Naive B cell (primary cell): ENCODE results near the gene SHQ1. TPM values are rescaled to one million over a fixed set of nuclear protein-coding genes. Genes with fewer than 3 reads are reported as not detected.
"Not testable (repeated sequence)": the region's sequence is repeated elsewhere in the genome, so short reads cannot be mapped to it uniquely, and the experiment has no call there.

Experiments used
- ATAC-seq, 2 donors: fragments of 150-1000 bp; cut with Tn5 transposase; 2 replicates each; pipeline ENCODE4 v1.10.0; 2021; ENCODE audit warnings: low read depth in 2 of 2, mild to moderate bottlenecking in 2 of 2, moderate library complexity in 2 of 2
- DNase-seq: peaks from one replicate; pipeline ENCODE4 v3.0.0; 2022
- H3K27ac Mint-ChIP-seq, 6 donors: one replicate each; pipeline ENCODE4 v1.8.0; 2020 to 2022; ENCODE audit warnings: mild to moderate bottlenecking in 6 of 6, mixed read lengths in 6 of 6, moderate library complexity in 5 of 6, inconsistent platforms in 2 of 6
- H3K27me3 Mint-ChIP-seq, 3 donors: one replicate each; pipeline ENCODE4 v1.8.0; 2021 to 2022; ENCODE audit warnings: mixed read lengths in 3 of 3, mild to moderate bottlenecking in 1 of 3
- H3K36me3 Mint-ChIP-seq, 2 donors: one replicate each; pipeline ENCODE4 v1.8.0; 2020 to 2022; ENCODE audit warnings: mixed read lengths in 2 of 2, inconsistent platforms in 1 of 2, mild to moderate bottlenecking in 1 of 2
- H3K4me1 Mint-ChIP-seq, 3 donors: one replicate each; pipeline ENCODE4 v1.8.0; 2020 to 2022; ENCODE audit warnings: mixed read lengths in 3 of 3, inconsistent platforms in 1 of 3, mild to moderate bottlenecking in 1 of 3, moderate library complexity in 1 of 3
- H3K4me3 Mint-ChIP-seq, 8 donors: one replicate each; pipeline ENCODE4 v1.8.0; 2020 to 2022; ENCODE audit warnings: mild to moderate bottlenecking in 8 of 8, mixed read lengths in 8 of 8, moderate library complexity in 8 of 8, inconsistent platforms in 2 of 8
- H3K9me3 Mint-ChIP-seq, 7 donors: one replicate each; pipeline ENCODE4 v1.8.0; 2020 to 2022; ENCODE audit warnings: mixed read lengths in 7 of 7, mild to moderate bottlenecking in 5 of 7, inconsistent platforms in 2 of 7, moderate library complexity in 1 of 7
- polyA plus RNA-seq, 6 donors: library from polyadenylated mRNA; unstranded; fragments of 300-500 nt; fragmentation: Illumina TruSeq; gene quantifications; one replicate each; pipeline ENCODE4 v1.2.3, GENCODE V29; 2021; ENCODE audit warnings: low read depth in 6 of 6

The SHQ1 gene
- polyA plus RNA-seq, 6 donors from 2014 or later, result 9.6 to 19.4 (median 14.6) TPM

DNA sequence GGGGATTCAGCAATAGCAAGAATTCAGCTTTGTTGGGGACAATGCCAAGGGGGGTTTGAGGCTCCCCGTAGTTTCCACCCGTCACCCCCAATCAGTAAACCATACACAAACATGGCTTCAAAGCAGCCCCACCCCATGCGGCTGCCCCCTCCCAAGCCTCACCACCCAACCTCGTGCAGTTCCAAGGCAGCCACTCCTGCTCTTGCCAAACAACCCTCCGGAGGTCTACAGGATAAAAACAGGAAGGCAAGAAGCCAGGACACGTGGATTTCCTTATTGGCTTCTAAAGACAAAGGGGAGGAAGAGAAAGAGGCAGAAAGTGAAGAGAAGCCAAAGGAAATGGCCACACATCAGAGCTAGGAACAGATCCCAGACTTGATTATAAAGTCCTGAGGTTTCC is 121.1 kb downstream of the SHQ1 start:
- H3K36me3 Mint-ChIP-seq, result peaks cover 0 to 9% of the 10 kb centered on the region in 2 donors
- H3K4me1 Mint-ChIP-seq, result no peaks in the 10 kb centered on the region
- peak overlapping the region in 1 of 6 donors; percentile 69 for H3K27ac Mint-ChIP-seq
- peaks cover 22 to 38% (median 27%) of the 10 kb centered on the region in 3 donors for H3K27me3 Mint-ChIP-seq
- no peak overlapping the region for H3K4me3 Mint-ChIP-seq
- ATAC-seq, result no peak
- H3K9me3 Mint-ChIP-seq, result peaks cover 0 to 2% (median 0%) of the 10 kb centered on the region in 7 donors
- DNase-seq, result no peak

DNA sequence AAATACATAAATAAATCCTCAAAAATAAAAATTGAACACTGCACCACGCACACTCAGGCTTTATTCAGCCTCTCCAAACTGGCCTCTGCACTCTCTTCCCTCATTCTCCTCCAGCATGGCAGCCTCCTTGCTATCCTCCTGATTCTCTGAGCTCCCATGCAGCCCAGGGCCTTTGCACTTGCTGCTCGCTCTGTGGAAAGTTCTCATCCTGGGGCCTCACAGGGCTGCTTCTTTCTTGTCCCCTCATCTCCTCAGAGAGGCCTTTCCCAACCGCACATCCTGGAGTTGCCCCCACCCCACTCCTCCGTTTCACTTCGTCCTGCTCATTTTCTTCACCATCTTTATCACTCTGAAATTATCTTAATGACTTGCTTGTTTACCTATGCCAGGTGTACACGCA is 123.0 kb downstream of the SHQ1 start:
- Mint-ChIP-seq H3K27me3 (peaks cover 22 to 36% (median 36%) of the 10 kb centered on the region in 3 donors), H3K27ac (no peak overlapping the region), H3K9me3 (no peaks in the 10 kb centered on the region), H3K36me3 (peaks cover 0 to 9% of the 10 kb centered on the region in 2 donors), H3K4me1 (no peaks in the 10 kb centered on the region), H3K4me3 (peak overlapping the region in 1 of 8 donors; percentile 44)
- ATAC-seq (no peak), DNase-seq (no peak)

DNA sequence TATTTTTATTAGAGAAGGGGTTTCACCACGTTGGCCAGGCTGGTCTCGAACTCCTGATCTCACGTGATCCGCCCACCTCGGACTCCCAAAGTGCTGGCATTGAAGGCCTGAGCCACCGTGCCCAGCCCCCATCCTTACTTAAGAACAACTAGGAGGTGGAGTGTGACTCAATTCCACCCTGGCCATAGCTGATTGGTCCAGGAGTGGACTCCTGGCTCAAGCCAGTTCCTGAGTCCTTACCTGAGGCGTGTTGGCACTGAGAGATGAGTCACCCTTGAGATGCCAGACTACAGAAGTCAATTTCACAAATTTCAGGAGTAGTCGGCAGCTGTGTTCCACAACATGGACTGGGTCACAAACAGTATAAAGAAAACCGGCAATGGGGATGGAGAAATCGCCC is 124.2 kb downstream of the SHQ1 start:
- ATAC-seq (no peak), DNase-seq (no peak)
- H3K27me3 Mint-ChIP-seq, result peaks cover 29 to 44% (median 39%) of the 10 kb centered on the region in 3 donors
- H3K9me3 Mint-ChIP-seq, result peaks cover 0 to 1% (median 0%) of the 10 kb centered on the region in 7 donors
- H3K36me3 Mint-ChIP-seq, result peaks cover 0 to 13% of the 10 kb centered on the region in 2 donors
- H3K4me3 Mint-ChIP-seq, result no peak overlapping the region
- peaks cover 0 to 4% (median 1%) of the 10 kb centered on the region in 3 donors for H3K4me1 Mint-ChIP-seq
- no peak overlapping the region for H3K27ac Mint-ChIP-seq

DNA sequence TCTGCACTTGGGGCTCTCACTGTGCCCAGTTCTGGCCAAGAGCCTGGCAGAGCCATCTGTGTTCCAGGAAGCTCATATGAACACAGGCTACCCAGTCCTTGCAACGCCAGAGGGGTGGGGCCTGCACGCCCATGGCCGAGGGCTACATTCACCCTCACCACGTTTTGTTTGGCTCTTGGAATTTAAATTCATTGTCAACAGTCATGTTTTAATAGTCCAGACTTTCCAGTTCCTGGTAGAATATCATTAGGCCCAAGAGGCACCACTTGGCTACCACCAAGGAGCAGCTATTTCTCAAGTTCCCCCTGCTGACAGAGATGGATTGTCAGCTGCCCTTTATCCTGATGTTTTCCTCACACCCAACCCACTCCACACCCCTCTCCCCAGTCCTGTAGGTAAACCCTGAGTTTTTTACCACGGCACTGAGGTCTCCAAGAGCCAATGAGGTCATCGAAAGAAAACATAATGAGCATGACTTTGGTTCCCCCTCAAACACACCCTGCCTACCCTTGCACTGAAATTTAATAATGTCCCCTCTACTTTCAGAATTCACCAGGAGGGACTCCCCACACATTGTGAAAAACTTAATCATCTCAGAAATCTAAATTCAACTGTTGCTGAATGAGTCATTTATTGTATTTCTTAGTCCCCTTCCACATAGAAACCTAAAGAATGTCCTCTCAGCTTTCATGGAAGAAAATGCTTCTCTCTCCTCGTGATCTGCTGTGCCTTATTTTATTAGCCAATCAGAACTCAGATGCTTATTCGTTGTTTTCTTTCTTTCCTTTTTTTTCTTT is 125.1 kb downstream of the SHQ1 start:
- ATAC-seq (no peak), DNase-seq (no peak)
- H3K4me3 Mint-ChIP-seq, result no peak overlapping the region
- H3K36me3 Mint-ChIP-seq, result peaks cover 0 to 17% of the 10 kb centered on the region in 2 donors
- H3K27ac Mint-ChIP-seq, result no peak overlapping the region
- peaks cover 33 to 35% (median 34%) of the 10 kb centered on the region in 3 donors for H3K27me3 Mint-ChIP-seq
- H3K9me3 Mint-ChIP-seq, result peaks cover 0 to 3% (median 0%) of the 10 kb centered on the region in 7 donors
- peaks cover 0 to 6% (median 4%) of the 10 kb centered on the region in 3 donors for H3K4me1 Mint-ChIP-seq

DNA sequence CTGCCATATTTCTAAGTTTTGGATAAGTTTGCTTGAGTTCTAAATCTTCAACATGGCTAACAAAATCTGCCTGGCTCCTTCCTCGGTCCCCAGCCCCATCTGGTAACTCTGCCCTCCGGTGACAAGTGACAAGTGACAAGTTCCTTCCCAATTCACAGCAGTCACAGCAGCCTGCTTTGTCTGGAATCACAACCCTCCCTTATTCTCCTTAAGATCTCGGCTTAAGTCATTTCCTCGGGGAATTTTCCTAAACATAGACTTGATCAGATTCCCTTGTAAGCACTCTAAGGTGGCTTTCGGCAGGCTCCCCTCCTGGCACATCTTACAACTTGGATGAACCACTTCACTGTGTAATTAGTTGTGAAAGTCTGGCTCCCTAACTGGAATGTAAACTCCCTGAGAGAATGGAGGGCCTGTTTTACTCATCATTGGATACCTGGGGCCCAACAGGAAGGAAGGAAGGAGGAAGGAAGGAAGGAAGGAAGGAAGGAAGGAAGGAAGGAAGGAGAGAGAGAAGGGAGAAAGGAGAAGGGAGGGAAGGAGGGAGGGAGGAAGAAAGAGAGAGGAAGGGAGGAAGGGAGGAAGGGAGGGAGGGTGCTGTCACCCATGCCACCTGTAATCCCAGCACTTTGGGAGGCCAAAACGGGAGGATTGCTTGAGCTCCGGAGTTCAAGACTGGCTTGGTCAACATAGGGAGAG is 126.4 kb downstream of the SHQ1 start:
- no peak for ATAC-seq
- peaks cover 22 to 32% (median 23%) of the 10 kb centered on the region in 3 donors for H3K27me3 Mint-ChIP-seq
- H3K4me1 Mint-ChIP-seq, result peaks cover 0 to 6% (median 4%) of the 10 kb centered on the region in 3 donors

DNA sequence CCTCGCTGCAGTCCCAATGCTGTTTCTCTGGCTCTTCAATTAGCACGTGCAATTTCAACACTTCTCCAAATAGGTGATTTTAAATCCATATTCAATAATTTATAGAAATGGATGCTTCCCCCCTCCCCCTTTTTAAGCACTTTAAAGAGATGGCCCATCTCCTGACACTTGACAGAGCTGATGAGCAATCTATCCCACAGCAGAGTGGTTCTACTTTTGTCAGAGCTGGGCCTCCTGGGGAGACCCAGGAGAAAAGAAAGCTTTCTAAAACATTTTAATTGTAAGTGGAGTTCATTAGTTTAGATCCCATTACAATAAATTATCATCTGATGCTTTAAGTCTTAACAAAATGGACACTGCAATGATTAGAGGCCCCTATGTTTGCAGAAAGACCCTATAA is 127.7 kb downstream of the SHQ1 start:
- peaks cover 0 to 15% (median 11%) of the 10 kb centered on the region in 7 donors for H3K9me3 Mint-ChIP-seq
- H3K36me3 Mint-ChIP-seq, result peaks cover 0 to 15% of the 10 kb centered on the region in 2 donors
- H3K4me1 Mint-ChIP-seq, result peaks cover 0 to 6% (median 4%) of the 10 kb centered on the region in 3 donors
- ATAC-seq (no peak), DNase-seq (no peak)
- H3K27me3 Mint-ChIP-seq, result peaks cover 20 to 33% (median 26%) of the 10 kb centered on the region in 3 donors
- no peak overlapping the region for H3K27ac Mint-ChIP-seq
- H3K4me3 Mint-ChIP-seq, result no peak overlapping the region

More for the DNA sequence above, 126.4 kb downstream of the SHQ1 start:
- DNase-seq, result no peak
- H3K4me3 Mint-ChIP-seq, result no peak overlapping the region
- peaks cover 0 to 17% of the 10 kb centered on the region in 2 donors for H3K36me3 Mint-ChIP-seq
- peaks cover 0 to 3% (median 3%) of the 10 kb centered on the region in 7 donors for H3K9me3 Mint-ChIP-seq
- H3K27ac Mint-ChIP-seq, result peak overlapping the region in 1 of 6 donors; percentile 22

DNA sequence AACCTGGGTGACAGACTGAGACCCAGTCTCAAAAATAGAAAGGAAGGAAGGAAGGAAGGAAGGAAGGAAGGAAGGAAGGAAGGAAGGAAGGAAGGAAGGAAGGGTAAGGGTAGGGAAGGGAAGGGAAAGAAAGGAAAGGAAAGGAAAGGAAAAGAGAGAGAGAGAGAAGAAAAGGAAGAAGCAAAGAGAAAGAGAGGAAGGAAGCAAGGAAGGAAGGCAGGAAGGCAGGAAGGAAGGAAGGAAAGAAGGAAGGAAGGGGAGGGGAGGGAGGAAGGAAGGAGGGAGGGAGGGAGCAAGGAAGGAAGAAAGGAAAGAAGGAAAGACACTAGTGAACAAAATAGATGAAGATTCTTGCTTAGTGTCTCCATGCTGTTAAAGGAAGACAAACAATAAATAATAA is 129.1 kb downstream of the SHQ1 start:
- DNase-seq, result no peak
- Mint-ChIP-seq H3K4me3 (no peak overlapping the region), H3K4me1 (peaks cover 0 to 6% (median 4%) of the 10 kb centered on the region in 3 donors), H3K36me3 (peaks cover 0 to 17% of the 10 kb centered on the region in 2 donors), H3K9me3 (peaks cover 0 to 28% (median 24%) of the 10 kb centered on the region in 7 donors), H3K27me3 (peaks cover 20 to 33% (median 33%) of the 10 kb centered on the region in 3 donors), H3K27ac (peak overlapping the region in 1 of 6 donors; percentile 60)
- no peak for ATAC-seq

DNA sequence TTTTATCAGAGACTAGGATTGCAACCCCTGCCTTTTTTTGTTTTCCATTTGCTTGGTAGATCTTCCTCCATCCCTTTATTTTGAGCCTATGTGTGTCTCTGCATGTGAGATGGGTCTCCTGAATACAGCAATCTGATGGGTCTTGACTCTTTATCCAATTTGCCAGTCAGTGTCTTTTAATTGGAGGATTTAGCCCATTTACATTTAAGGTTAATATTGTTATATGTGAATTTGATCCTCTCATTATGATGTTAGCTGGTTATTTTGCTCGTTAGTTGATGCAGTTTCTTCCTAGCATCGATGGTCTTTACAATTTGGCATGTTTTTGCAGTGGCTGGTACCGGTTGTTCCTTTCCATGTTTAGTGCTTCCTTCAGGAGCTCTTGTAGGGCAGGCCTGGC is 134.1 kb downstream of the SHQ1 start:
- H3K27me3 Mint-ChIP-seq, result peaks cover 13 to 40% (median 13%) of the 10 kb centered on the region in 3 donors
- DNase-seq, ATAC-seq, H3K4me3 Mint-ChIP-seq, H3K27ac Mint-ChIP-seq, H3K4me1 Mint-ChIP-seq: not testable (repeated sequence)
- H3K36me3 Mint-ChIP-seq, result peaks cover 0 to 13% of the 10 kb centered on the region in 2 donors
- peaks cover 0 to 37% (median 28%) of the 10 kb centered on the region in 7 donors for H3K9me3 Mint-ChIP-seq

DNA sequence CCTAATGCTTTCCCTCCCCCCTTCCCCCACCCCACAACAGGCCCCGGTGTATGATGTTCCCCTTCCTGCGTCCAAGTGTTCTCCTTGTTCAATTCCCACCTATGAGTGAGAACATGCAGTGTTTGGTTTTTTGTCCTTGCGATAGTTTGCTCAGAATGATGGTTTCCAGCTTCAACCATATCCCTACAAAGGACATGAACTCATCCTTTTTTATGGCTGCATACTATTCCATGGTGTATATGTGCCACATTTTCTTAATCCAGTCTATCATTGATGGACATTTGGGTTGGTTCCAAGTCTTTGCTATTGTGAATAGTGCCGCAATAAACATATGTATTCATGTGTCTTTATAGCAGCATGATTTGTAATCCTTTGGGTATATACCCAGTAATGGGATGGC is 137.8 kb downstream of the SHQ1 start:
- not testable (repeated sequence) for H3K36me3 Mint-ChIP-seq, ATAC-seq, H3K4me1 Mint-ChIP-seq, H3K27ac Mint-ChIP-seq, DNase-seq, H3K4me3 Mint-ChIP-seq
- H3K9me3 Mint-ChIP-seq, result peaks cover 0 to 25% (median 16%) of the 10 kb centered on the region in 7 donors
- H3K27me3 Mint-ChIP-seq, result peaks cover 8 to 43% (median 11%) of the 10 kb centered on the region in 3 donors

DNA sequence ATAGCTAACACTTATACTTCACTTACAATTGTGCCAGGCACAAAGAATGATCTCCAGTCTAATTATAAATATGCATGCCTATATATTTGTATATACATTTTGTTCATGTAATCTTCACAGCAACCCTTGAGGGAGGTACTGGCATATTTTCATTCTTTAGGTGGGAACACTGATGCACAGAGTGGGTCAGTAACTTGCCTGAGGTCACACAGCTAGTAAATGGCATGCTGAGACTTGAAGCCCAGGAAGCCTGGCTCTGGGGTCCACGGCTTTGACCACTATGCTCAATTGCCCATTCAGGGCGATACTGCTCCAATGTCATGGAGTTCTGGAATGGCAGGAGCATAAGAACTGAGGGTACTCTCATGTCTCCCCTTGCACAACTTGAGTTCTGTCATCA is 139.8 kb downstream of the SHQ1 start:
- DNase-seq, result no peak
- peaks cover 0 to 28% (median 8%) of the 10 kb centered on the region in 3 donors for H3K27me3 Mint-ChIP-seq
- no peak overlapping the region for H3K27ac Mint-ChIP-seq
- no peaks in the 10 kb centered on the region for H3K4me1 Mint-ChIP-seq
- no peak for ATAC-seq
- H3K36me3 Mint-ChIP-seq, result no peaks in the 10 kb centered on the region
- no peak overlapping the region for H3K4me3 Mint-ChIP-seq
- peaks cover 0 to 8% (median 2%) of the 10 kb centered on the region in 7 donors for H3K9me3 Mint-ChIP-seq

DNA sequence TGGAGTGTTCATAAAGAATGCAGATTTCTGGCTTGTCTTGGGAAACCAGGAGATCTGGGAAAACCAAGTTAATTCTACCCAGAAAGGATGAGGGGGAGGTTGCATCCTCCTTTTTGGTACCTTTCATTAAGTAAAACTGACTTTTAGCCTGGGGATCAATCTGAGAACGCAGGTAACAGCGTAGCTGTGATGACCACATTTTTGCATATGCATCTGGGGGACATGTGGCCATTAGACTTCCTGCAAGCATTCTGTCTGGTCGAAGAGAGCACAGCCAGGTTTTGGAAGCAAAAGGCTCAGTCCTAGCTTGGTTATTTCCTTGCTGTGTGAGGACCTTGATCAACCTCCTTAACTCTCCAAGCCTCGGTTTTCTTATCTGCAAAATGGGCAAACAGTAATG is 145.2 kb downstream of the SHQ1 start:
- ATAC-seq (no peak), DNase-seq (no peak)
- Mint-ChIP-seq H3K4me3 (no peak overlapping the region), H3K27ac (no peak overlapping the region), H3K4me1 (no peaks in the 10 kb centered on the region), H3K36me3 (no peaks in the 10 kb centered on the region), H3K27me3 (peaks cover 17 to 40% (median 23%) of the 10 kb centered on the region in 3 donors), H3K9me3 (peaks cover 0 to 1% (median 0%) of the 10 kb centered on the region in 7 donors)

DNA sequence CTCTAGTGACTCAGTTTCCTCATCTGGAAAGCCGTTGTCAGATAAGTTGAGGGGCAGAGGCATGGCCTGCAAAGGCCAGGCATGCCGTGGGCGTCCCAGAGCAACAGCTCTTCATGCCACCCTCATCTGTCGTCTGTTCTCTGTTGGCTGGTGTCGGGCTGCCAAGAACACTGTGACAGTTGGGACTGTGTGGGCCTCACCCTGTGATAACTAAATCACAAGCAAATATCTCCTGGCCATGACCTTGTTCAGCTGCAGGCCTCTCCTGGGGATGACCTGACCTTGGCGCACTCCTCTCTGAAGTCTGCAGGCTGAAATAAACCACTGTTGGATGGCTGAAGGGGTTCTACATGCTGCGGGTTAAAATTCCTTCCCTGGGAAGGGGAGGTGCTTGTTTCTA is 145.9 kb downstream of the SHQ1 start:
- peaks cover 22 to 43% (median 28%) of the 10 kb centered on the region in 3 donors for H3K27me3 Mint-ChIP-seq

DNA sequence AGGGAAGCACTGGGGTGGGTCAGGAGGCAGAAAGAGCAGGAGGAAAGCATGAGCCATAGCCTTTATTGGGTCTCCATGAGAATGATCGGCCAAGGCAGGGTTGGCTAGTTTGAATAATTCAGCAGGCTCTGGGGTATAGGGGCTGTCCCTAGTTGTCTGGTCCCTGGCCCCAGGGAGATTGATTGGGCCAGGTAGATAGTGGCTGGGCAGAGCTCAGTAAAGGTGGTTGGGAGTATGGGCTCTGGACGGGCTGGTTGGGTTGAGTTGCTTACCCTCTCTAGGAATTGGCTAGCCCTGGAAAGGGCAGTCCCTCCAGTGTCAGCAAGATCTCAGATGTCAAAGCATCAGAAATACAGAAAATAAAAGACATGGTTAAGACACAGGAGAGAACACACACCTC is 148.1 kb downstream of the SHQ1 start:
- Mint-ChIP-seq H3K27ac (no peak overlapping the region), H3K36me3 (no peaks in the 10 kb centered on the region), H3K9me3 (peaks cover 0 to 1% (median 0%) of the 10 kb centered on the region in 7 donors), H3K4me3 (no peak overlapping the region), H3K27me3 (peaks cover 22 to 39% (median 28%) of the 10 kb centered on the region in 3 donors), H3K4me1 (no peaks in the 10 kb centered on the region)
- no peak for ATAC-seq
- DNase-seq, result no peak

More for the DNA sequence above, 145.9 kb downstream of the SHQ1 start:
- ATAC-seq (no peak), DNase-seq (no peak)
- no peak overlapping the region for H3K4me3 Mint-ChIP-seq
- H3K36me3 Mint-ChIP-seq, result no peaks in the 10 kb centered on the region
- H3K4me1 Mint-ChIP-seq, result no peaks in the 10 kb centered on the region
- no peak overlapping the region for H3K27ac Mint-ChIP-seq
- peaks cover 0 to 1% (median 0%) of the 10 kb centered on the region in 7 donors for H3K9me3 Mint-ChIP-seq
